Hepatocyte (in vitro differentiated cells): ENCODE data around the gene TCEAL1.
"Not testable (repeated sequence)": the region's sequence is repeated elsewhere in the genome, so short reads cannot be mapped to it uniquely, and the experiment has no call there.

Experiments
- CTCF ChIP-seq: fragments of 200-600 bp; sonication (generic); IDR thresholded peaks from 2 replicates; pipeline ENCODE4 v1.5.1; 2016; ENCODE audit warnings: antibody characterized with exemption, mild to moderate bottlenecking; ENCODE audit not compliant: poor library complexity
- EZH2 ChIP-seq: fragments of 200-600 bp; sonication (generic); IDR thresholded peaks from 2 replicates; pipeline ENCODE4 v1.6.1; 2016; ENCODE audit warnings: antibody characterized with exemption, mild to moderate bottlenecking, borderline replicate concordance
- EZH2phosphoT487 ChIP-seq: fragments of 200-600 bp; sonication (generic); IDR thresholded peaks from one replicate; pipeline ENCODE4 v1.6.1; 2018; ENCODE audit warnings: antibody characterized with exemption, mild to moderate bottlenecking, low read depth, moderate library complexity; ENCODE audit not compliant: unreplicated experiment, severe bottlenecking

- TF ChIP-seq EZH2, CTCF, EZH2phosphoT487: not testable (repeated sequence)
Measured at GRCh38 chrX:103655230-103656000, 26.6 kb downstream of the TCEAL1 start.
